ENCODE measurements around the gene NRTN.

The NRTN gene

DNA sequence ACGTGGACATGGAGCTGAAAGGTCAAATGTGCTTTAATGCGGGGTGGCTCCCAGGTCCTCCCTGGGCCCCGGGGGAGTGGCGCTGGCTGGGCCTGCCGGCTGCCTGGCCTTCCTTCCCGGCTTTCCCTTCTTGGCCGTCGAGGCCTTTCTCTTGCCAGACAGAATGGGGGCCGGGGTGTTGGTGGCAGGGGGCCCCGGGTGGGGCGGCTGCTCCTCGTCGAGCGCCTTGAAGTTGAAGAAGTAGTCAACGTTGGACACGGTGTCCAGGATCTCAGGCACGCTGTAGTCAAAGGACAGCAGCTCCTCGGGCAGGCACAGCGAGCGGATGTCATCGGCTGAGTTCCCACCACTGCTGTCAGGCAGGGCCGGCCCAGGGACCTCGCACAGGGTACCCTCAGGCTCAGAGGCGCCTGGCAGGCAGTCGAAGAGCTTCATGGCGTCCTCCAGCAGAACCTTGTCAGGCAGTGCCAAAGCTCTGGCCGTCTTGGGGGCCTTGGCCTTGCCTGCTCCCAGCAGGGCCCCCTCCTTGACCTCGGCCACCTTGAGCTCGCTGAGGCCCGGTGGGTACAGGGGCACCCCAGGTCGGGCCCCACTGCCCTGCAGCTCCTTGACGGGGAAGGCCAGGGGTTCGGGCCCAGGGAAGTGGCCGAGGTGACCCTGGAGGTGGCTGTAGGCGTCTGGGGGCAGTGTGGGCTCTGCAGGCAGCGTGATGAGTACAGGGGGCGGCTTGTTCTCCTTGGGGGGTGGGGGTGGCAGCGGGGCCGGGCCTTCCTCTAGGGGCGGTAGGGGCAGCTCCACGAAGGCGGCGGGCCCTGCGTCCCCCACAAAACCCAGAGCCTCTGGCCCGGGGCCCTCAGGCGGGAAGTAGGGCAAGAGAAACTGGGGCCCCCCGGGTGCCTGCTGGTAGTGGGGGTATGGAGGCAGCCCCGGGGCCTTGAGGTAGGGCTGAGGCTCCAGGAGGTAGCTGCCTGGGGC lies 21.6 kb upstream of the NRTN start:
- no peaks in the 10 kb centered on the region for H3K9me3 ChIP-seq
- H3K36me3 ChIP-seq = peaks cover 49% of the 10 kb centered on the region
- H3K4me3 ChIP-seq (ENCODE audit: low read depth, low read length) = no peak overlapping the region
- no peak for DNase-seq
- no peaks in the 10 kb centered on the region for H3K4me1 ChIP-seq
- H3K27me3 ChIP-seq = no peaks in the 10 kb centered on the region
- TF ChIP-seq, protein P1, sequence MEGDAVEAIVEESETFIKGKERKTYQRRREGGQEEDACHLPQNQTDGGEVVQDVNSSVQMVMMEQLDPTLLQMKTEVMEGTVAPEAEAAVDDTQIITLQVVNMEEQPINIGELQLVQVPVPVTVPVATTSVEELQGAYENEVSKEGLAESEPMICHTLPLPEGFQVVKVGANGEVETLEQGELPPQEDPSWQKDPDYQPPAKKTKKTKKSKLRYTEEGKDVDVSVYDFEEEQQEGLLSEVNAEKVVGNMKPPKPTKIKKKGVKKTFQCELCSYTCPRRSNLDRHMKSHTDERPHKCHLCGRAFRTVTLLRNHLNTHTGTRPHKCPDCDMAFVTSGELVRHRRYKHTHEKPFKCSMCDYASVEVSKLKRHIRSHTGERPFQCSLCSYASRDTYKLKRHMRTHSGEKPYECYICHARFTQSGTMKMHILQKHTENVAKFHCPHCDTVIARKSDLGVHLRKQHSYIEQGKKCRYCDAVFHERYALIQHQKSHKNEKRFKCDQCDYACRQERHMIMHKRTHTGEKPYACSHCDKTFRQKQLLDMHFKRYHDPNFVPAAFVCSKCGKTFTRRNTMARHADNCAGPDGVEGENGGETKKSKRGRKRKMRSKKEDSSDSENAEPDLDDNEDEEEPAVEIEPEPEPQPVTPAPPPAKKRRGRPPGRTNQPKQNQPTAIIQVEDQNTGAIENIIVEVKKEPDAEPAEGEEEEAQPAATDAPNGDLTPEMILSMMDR (IDR thresholded peaks at IDR 0.05; ENCODE audit: low read depth, low read length) = no peak

DNA sequence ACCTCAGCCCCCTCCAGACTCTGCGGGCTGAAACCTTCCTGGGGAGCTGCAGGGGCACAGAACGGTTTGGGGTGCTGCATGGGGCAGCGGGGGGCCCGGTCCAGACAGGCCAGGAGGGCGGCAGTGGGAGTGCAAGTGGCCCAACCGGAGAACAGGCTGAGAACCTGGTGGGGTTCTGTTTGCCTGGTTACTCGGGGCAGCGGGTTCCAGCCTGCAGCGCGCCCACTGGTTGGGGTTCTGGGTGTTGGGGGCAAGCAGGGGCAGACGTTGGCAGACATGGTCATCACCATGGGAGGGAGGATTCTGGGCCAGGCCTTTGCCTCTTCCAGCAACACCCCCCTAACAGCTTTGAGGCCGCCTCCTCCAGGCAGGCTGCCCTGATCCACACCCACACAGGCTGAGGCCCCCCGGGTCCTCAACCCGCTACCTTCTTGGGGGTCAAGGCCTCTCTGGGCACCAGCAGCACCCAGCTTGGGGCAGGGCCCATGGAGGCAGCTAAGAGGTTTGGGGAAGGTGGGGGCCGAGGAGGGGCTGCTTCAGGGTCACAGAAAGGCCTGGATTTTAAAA lies 20.2 kb upstream of the NRTN start, which contains the start of gene PRR22:
Gene PRR22, minus strand, starts transcription at position 166 of the 567 bp plus-strand sequence. Its CDS starts 86 bp downstream, at position 80.
- H3K27me3 ChIP-seq = no peaks in the 10 kb centered on the region
- TF ChIP-seq, protein P1 (IDR thresholded peaks at IDR 0.05; ENCODE audit: low read depth, low read length) = no peak
- H3K36me3 ChIP-seq = peaks cover 63% of the 10 kb centered on the region
- no peak within 1 kb of the TSS for H3K4me3 ChIP-seq (ENCODE audit: low read depth, low read length)
- peak; percentile 21 for DNase-seq
- no peaks in the 10 kb centered on the region for H3K9me3 ChIP-seq
- H3K4me1 ChIP-seq = no peaks in the 10 kb centered on the region

- TF ChIP-seq, protein P1 (IDR thresholded peaks at IDR 0.05; ENCODE audit: low read depth, low read length) = no peak
- Histone ChIP-seq H3K9me3 (no peaks in the 10 kb centered on the region), H3K4me3 (ENCODE audit: low read depth, low read length) (no peak overlapping the region), H3K36me3 (peaks cover 70% of the 10 kb centered on the region), H3K4me1 (no peaks in the 10 kb centered on the region), H3K27me3 (no peaks in the 10 kb centered on the region)
- DNase-seq = peak; percentile 15
These were observed 19.4 kb upstream of the NRTN start for GRCh38 chr19:5785423-5785822.

GRCh38 chr19:5786593-5787408 lies 18.1 kb upstream of the NRTN start:
- Histone ChIP-seq H3K4me1 (no peaks in the 10 kb centered on the region), H3K27me3 (no peaks in the 10 kb centered on the region), H3K36me3 (peaks cover 70% of the 10 kb centered on the region), H3K9me3 (no peaks in the 10 kb centered on the region), H3K4me3 (ENCODE audit: low read depth, low read length) (no peak overlapping the region)
- DNase-seq = no peak
- TF ChIP-seq, protein P1 (IDR thresholded peaks at IDR 0.05; ENCODE audit: low read depth, low read length) = no peak

GRCh38 chr19:5787409-5788182 lies 17.3 kb upstream of the NRTN start:
- Histone ChIP-seq H3K9me3 (no peaks in the 10 kb centered on the region), H3K27me3 (no peaks in the 10 kb centered on the region), H3K4me1 (no peaks in the 10 kb centered on the region), H3K36me3 (peaks cover 70% of the 10 kb centered on the region), H3K4me3 (ENCODE audit: low read depth, low read length) (no peak overlapping the region)
- DNase-seq = no peak
- TF ChIP-seq, protein P1 (IDR thresholded peaks at IDR 0.05; ENCODE audit: low read depth, low read length) = no peak
